A549 treated with RU486 at 1 μM for 4 hours (cell line): ENCODE measurements around the gene INAFM1. TPM values are rescaled to one million over a fixed set of nuclear protein-coding genes. Genes with fewer than 3 reads are reported as not detected.

Experiments used
- total RNA-seq: library from RNA; stranded (reverse); fragments of 200-300 nt; extraction: Qiagen RNA extraction; gene quantifications from 5 replicates; pipeline ENCODE4 v1.2.3, GENCODE V29; 2022; ENCODE audit warnings: low read depth

The INAFM1 gene
- total RNA-seq: 3.9 to 11.7 TPM (median 10.7 TPM) in 5 replicates

DNA sequence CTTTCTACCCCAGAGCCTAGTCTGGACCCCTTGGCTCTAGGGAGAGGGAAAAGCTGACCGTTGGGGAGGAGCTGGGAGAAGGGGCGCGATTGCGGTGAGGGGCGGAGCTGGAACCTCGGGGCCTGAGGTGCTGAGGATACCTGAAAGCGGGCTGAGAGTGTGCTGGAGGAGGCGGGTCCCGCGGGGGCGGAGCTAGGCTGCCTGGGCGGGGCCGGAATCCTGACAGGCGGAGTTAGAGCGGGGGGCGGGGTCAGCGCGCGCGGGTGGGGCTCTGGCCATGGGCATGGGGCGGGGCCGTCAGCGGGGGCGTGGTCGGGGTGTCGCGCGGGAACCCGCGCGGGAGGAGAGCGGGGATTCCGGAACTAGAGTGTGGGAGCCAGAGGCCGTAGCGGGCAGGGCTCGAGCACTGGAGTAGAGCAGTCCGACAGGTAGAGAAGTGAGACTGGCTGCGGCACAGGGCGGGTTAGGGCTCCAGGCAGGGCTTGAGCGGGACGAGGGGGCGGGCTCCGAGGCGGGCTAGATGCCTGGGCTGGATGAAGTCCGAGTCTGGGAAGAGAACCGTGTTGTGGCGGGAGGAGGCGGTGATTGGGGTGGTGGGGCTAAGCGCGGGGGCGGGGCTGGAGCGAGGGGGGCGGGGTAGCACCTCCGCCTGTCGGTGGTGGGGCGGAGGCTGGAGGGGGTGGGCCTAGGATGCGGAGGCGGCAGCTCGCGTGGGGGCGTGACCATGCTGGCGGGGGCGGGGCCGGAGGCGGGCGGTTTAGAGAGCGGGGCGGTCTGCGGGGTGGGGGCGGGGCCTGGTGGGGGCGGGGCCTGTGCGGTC is at the start of gene INAFM1:
Gene INAFM1, plus strand, starts transcription at position 815 of the 820 bp plus-strand sequence. CDS start 35 bp downstream, outside the sequence.

GRCh38 chr19:47230921-47231214 is 43.8 kb upstream of the INAFM1 start, which contains the start of gene BBC3:
Gene BBC3, minus strand, starts transcription at chr19:47231199. Its CDS starts 2,768 bp downstream, at chr19:47228431.

DNA sequence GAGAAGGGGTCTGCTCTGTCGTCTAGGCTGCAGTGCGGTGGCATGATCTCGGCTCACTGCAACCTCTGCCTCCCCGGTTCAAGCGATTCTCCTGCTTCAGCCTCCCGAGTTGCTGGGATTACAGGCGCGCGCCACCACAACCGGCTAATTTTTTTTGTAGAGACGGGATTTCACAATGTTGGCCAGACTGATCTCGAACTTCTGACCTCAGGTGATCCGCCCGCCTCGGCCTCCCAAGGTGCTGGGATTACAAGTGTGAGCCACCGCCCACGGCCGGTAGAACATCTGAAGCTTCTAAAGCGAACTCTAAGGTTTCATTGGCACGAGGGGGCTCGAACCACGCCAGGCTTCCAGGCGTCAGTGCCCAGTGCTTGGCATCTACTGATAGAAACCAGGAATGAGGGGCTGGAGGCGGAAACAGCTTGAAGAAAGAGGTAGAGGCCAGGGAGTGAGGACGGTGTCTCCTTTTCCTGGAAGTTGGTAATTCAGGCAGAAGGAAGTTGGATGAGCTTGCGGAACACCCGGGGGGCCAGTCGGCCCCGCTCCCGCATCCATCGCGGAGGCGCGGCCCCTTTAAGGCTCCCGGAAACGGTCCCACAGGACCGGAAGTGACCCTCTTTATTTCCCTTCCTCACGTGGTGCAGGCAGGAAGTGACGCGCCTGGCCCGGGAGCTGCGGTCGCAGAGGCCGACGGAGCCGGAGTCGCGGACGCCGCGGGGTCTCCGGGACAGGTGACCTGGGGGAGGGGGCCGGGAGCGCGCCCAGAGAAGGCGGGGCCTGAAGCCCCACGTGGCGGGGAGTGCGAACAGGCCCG is 18.6 kb upstream of the INAFM1 start, which contains the start of gene CCDC9:
Gene CCDC9, plus strand, starts transcription at position 647 of the 814 bp plus-strand sequence. CDS start 1,876 bp downstream, outside the sequence.

GRCh38 chr19:47309608-47310007 is 34.9 kb downstream of the INAFM1 start, which contains the start of gene C5AR1:
Gene C5AR1, plus strand, starts transcription at chr19:47309861. Its CDS starts 35 bp downstream, at chr19:47309896.

Other genes with a start within 250 kb of the INAFM1 start
- gene TMEM160, start 226.3 kb upstream of the INAFM1 start, total RNA-seq: 35.2 to 88.9 TPM (median 86.6 TPM) in 5 replicates
- gene ZC3H4, start 161.1 kb upstream of the INAFM1 start, total RNA-seq: 16.2 to 21.2 TPM (median 19.8 TPM) in 5 replicates
- gene SAE1, start 144.1 kb upstream of the INAFM1 start, total RNA-seq: 207 to 239 TPM (median 213 TPM) in 5 replicates
- gene BBC3, start 43.7 kb upstream of the INAFM1 start, total RNA-seq: 19.6 to 36.3 TPM (median 29.0 TPM) in 5 replicates
- 23.5 to 25.4 TPM (median 24.0 TPM) in 5 replicates for gene CCDC9, start 18.4 kb upstream of the INAFM1 start, total RNA-seq
- 0.91 to 2.3 TPM (median 1.9 TPM) in 5 replicates for gene C5AR1, start 35.0 kb downstream of the INAFM1 start, total RNA-seq
- 1.0 to 2.6 TPM (median 1.5 TPM) in 5 replicates for gene C5AR2, start 57.3 kb downstream of the INAFM1 start, total RNA-seq
- gene DHX34, start 74.4 kb downstream of the INAFM1 start, total RNA-seq: 22.8 to 35.5 TPM (median 34.0 TPM) in 5 replicates
- 27.7 to 39.5 TPM (median 34.3 TPM) in 5 replicates for gene MEIS3, start 144.6 kb downstream of the INAFM1 start, total RNA-seq
- gene SLC8A2, start 197.0 kb downstream of the INAFM1 start, total RNA-seq: 0.26 to 0.44 TPM (median 0.35 TPM) in 5 replicates
- gene KPTN, start 209.3 kb downstream of the INAFM1 start, total RNA-seq: 16.1 to 27.2 TPM (median 20.3 TPM) in 5 replicates
- gene NAPA, start 240.2 kb downstream of the INAFM1 start, total RNA-seq: 79.9 to 112 TPM (median 91.8 TPM) in 5 replicates